ENCODE measurements around the gene EXOC2.

DNA sequence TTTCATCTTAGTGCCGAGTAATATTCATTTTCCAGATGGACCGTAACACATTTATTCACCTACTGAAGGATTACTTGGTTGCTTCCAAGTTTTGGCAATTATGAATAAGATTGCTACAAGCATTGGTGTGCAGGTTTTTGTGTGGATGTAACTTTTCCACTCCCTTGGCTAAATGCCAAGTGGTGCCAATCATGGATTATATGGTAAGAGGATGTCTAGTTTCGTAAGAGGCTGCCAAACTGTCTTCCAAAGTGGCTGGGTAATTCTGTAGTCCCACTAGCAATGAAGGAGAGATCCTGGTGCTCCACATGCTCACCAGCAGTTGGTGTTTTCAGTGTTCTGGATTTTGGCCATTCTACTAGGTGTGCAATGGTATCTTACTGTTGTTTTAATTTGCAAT lies 184.3 kb downstream of the EXOC2 start:
- TF ChIP-seq CTCF (IDR thresholded peaks at IDR 0.05) (no peak), TCF7L2 (IDR thresholded peaks at IDR 0.05; ENCODE audit: low read depth, low read length) (no peak), POLR2AphosphoS5 (IDR thresholded peaks at IDR 0.05; ENCODE audit: low read depth, low read length) (no peak)
- TF ChIP-seq, protein P1, sequence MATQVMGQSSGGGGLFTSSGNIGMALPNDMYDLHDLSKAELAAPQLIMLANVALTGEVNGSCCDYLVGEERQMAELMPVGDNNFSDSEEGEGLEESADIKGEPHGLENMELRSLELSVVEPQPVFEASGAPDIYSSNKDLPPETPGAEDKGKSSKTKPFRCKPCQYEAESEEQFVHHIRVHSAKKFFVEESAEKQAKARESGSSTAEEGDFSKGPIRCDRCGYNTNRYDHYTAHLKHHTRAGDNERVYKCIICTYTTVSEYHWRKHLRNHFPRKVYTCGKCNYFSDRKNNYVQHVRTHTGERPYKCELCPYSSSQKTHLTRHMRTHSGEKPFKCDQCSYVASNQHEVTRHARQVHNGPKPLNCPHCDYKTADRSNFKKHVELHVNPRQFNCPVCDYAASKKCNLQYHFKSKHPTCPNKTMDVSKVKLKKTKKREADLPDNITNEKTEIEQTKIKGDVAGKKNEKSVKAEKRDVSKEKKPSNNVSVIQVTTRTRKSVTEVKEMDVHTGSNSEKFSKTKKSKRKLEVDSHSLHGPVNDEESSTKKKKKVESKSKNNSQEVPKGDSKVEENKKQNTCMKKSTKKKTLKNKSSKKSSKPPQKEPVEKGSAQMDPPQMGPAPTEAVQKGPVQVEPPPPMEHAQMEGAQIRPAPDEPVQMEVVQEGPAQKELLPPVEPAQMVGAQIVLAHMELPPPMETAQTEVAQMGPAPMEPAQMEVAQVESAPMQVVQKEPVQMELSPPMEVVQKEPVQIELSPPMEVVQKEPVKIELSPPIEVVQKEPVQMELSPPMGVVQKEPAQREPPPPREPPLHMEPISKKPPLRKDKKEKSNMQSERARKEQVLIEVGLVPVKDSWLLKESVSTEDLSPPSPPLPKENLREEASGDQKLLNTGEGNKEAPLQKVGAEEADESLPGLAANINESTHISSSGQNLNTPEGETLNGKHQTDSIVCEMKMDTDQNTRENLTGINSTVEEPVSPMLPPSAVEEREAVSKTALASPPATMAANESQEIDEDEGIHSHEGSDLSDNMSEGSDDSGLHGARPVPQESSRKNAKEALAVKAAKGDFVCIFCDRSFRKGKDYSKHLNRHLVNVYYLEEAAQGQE (IDR thresholded peaks at IDR 0.05; ENCODE audit: insufficient read depth in 1 of 2, low read depth in 2 of 2, low read length in 1 of 2), result no peak

Measured in Panc1 (cell line).